VCaP (cell line): Measurements from ENCODE around the gene STXBP4.

Experiments used
- H3K27ac ChIP-seq: fragments of 450-650 bp; 2 replicates; pipeline ENCODE4 v1.5.1; 2017
- CTCF ChIP-seq: fragments of 450-650 bp; conservative IDR thresholded peaks from 2 replicates; pipeline ENCODE4 v1.5.1; 2017; ENCODE audit warnings: mild to moderate bottlenecking, moderate library complexity

The STXBP4 gene

DNA sequence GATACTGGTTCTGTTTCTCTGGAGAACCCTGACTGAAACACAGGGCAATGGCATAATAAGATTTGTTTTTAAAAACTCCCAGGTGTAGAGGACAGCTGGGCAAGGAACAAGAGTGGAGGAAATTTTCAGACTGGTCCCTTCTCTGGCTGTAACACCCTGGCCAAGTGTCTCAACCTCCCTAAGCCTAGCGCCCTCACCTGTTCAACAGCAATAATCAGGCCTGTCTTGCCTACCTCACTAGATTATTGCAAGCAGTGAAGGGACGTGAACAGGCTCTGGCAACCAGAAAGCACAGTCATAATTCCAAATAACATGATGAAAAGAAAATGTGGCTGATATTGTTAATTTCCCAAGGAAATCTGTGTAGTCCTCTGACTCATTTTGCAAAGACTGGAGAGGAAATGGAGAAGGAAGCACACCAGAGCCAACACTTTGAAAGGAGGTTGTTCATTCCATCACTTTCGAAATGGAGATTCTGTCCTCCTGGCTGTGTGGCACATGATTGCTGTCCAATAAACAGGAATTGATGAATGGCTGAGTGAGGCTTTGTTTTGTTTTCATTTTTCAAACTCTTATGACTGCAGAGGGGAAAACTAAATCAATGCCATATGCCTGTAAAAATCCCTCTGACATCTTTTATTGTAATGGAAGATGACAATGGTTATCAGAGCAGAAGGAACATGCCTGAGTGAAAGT, 208.7 kb downstream of the STXBP4 start:
- TF ChIP-seq CTCF = no peak
- H3K27ac ChIP-seq = no peak overlapping the region

GRCh38 chr17:55177855-55178217, 209.3 kb downstream of the STXBP4 start:
- no peak for TF ChIP-seq CTCF

DNA sequence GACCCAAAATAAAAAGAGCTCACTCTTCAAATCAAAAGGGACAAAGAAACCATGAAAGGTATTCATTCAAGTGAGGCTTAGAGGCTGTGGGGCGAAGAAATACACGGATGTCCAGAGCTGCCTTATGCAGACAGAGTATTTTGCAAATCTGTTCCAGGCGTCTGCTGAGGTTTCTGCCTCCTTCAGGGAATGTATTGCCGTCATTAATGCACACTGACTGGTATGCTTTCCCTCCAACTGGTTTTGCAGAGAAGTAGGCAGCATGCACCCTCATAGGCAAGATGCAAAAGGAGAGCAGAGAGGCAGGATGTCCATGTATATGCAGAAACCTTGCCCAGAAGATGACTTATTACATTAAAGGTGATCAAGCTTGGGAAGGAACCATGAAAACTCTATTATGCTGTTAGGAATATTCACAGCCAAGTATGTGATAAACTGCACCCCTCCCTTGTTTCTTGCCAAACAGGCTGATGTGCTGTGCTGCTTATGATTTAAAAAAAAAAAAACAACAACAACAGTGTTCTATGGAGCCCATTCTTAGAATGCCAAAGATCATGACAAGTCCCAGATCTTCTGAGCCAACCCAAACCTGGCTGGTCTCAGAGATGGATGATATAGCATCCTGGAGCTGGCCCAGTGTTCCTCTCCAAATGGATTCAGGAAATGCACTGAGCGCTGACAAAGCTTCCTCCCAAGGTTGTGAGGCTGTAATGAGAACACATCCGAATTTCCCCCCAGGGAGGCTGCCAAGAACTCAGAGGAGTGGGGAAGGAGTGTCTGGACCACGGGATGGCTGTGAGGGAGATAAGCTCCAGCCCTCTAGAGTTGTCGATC, 218.6 kb downstream of the STXBP4 start:
- no peak overlapping the region for H3K27ac ChIP-seq
- TF ChIP-seq CTCF = no peak

More at GRCh38 chr17:55177855-55178217, 209.3 kb downstream of the STXBP4 start:
- no peak overlapping the region for H3K27ac ChIP-seq

DNA sequence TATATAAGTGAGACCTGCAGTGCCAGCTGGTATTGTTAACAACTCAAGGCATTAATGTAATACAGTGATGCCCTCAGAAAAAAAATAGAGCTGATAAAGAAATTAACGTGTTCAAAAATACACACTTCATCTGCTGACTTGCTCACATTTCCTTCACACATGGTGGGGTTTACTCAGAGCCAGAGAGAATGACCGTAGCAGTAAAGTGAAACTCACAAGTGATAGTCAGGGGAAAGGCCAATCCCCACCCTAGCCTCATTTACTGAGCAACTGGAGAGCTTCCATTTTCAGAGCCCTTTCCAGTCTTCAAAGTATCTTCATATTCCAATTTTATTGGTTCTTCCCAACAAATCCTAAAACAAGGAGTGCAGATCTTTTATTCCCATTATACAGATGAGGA, 222.2 kb downstream of the STXBP4 start:
- no peak overlapping the region for H3K27ac ChIP-seq
- TF ChIP-seq CTCF = no peak

GRCh38 chr17:55198690-55199370, 230.3 kb downstream of the STXBP4 start:
- no peak overlapping the region for H3K27ac ChIP-seq
- TF ChIP-seq CTCF = no peak

DNA sequence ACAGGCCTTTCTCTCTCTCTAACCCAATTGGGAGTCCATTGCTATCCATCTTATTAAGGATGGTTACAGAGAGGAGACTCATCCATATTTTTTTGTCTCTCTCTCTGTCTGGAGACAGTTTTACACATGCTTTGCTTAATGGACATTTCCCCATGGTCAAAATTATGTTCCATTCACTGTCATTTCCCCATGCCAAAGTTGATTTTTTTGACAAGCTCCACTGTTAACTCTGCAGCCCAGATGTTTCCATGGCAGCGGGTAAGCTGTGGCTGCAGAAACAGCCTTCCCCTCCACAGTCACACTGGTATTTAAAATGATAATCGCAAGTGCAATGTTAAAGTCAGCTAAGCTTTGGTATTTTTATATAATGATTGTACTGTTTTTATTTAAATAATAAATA, 232.3 kb downstream of the STXBP4 start:
- no peak overlapping the region for H3K27ac ChIP-seq
- TF ChIP-seq CTCF = no peak

- TF ChIP-seq CTCF = no peak
- no peak overlapping the region for H3K27ac ChIP-seq
Observed at GRCh38 chr17:55201308-55201932, 232.9 kb downstream of the STXBP4 start.
